Measurements from ENCODE around the gene VWF.

DNA sequence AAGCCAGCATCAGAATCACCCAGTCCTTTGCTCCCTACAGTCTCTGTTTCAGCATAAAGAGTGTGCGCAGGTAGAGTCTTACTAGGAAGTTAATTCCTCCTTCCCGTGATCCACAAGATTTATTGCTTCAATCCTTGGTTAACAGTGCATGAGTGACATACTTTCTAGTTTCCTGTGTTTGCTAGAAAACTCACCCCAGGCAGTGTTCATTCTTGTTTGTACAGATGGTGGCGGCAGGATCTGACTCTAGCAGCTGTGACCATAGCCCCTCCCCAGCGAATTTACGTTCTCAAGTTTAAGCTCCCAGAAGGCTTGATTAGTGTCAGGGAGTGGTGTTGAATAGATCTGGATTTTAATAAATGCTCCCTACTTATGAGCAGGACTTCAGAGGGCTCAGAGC lies 103.5 kb downstream of the VWF start:
- no peak for TF ChIP-seq HDAC2 (IDR thresholded peaks at IDR 0.05)
- TF ChIP-seq CHD1 (IDR thresholded peaks at IDR 0.05; ENCODE audit: low read depth, low read length) = no peak
- TF ChIP-seq SREBF2 (IDR thresholded peaks at IDR 0.05; ENCODE audit: low read length) = no peak
- no peak for TF ChIP-seq EP300 (IDR thresholded peaks at IDR 0.05; ENCODE audit: borderline replicate concordance in 1 of 2, control insufficient read depth in 1 of 2, low read depth in 2 of 2, low read length in 2 of 2)
- TF ChIP-seq EZH2 (IDR thresholded peaks at IDR 0.05; ENCODE audit: borderline replicate concordance, control insufficient read depth, low read depth, low read length) = no peak
- TF ChIP-seq NR2C1 (IDR thresholded peaks at IDR 0.05) = no peak
- TF ChIP-seq RCOR1 (conservative IDR thresholded peaks at IDR 0.05; ENCODE audit: low read depth, low read length) = no peak
- TF ChIP-seq POLR2AphosphoS5 (IDR thresholded peaks at IDR 0.05; ENCODE audit: low read length) = no peak
- TF ChIP-seq DPF2 (IDR thresholded peaks at IDR 0.05) = no peak
- TF ChIP-seq, protein P1, sequence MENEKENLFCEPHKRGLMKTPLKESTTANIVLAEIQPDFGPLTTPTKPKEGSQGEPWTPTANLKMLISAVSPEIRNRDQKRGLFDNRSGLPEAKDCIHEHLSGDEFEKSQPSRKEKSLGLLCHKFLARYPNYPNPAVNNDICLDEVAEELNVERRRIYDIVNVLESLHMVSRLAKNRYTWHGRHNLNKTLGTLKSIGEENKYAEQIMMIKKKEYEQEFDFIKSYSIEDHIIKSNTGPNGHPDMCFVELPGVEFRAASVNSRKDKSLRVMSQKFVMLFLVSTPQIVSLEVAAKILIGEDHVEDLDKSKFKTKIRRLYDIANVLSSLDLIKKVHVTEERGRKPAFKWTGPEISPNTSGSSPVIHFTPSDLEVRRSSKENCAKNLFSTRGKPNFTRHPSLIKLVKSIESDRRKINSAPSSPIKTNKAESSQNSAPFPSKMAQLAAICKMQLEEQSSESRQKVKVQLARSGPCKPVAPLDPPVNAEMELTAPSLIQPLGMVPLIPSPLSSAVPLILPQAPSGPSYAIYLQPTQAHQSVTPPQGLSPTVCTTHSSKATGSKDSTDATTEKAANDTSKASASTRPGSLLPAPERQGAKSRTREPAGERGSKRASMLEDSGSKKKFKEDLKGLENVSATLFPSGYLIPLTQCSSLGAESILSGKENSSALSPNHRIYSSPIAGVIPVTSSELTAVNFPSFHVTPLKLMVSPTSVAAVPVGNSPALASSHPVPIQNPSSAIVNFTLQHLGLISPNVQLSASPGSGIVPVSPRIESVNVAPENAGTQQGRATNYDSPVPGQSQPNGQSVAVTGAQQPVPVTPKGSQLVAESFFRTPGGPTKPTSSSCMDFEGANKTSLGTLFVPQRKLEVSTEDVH (IDR thresholded peaks at IDR 0.05; ENCODE audit: low read depth, partially characterized antibody) = no peak
- TF ChIP-seq SMC3 (IDR thresholded peaks at IDR 0.05; ENCODE audit: borderline replicate concordance, low read length) = no peak
- TF ChIP-seq, protein P2, sequence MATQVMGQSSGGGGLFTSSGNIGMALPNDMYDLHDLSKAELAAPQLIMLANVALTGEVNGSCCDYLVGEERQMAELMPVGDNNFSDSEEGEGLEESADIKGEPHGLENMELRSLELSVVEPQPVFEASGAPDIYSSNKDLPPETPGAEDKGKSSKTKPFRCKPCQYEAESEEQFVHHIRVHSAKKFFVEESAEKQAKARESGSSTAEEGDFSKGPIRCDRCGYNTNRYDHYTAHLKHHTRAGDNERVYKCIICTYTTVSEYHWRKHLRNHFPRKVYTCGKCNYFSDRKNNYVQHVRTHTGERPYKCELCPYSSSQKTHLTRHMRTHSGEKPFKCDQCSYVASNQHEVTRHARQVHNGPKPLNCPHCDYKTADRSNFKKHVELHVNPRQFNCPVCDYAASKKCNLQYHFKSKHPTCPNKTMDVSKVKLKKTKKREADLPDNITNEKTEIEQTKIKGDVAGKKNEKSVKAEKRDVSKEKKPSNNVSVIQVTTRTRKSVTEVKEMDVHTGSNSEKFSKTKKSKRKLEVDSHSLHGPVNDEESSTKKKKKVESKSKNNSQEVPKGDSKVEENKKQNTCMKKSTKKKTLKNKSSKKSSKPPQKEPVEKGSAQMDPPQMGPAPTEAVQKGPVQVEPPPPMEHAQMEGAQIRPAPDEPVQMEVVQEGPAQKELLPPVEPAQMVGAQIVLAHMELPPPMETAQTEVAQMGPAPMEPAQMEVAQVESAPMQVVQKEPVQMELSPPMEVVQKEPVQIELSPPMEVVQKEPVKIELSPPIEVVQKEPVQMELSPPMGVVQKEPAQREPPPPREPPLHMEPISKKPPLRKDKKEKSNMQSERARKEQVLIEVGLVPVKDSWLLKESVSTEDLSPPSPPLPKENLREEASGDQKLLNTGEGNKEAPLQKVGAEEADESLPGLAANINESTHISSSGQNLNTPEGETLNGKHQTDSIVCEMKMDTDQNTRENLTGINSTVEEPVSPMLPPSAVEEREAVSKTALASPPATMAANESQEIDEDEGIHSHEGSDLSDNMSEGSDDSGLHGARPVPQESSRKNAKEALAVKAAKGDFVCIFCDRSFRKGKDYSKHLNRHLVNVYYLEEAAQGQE (IDR thresholded peaks at IDR 0.05; ENCODE audit: low read depth, low read length) = no peak
- TF ChIP-seq SUZ12 (IDR thresholded peaks at IDR 0.05; ENCODE audit: unreplicated experiment) = no peak
- TF ChIP-seq, protein P3, sequence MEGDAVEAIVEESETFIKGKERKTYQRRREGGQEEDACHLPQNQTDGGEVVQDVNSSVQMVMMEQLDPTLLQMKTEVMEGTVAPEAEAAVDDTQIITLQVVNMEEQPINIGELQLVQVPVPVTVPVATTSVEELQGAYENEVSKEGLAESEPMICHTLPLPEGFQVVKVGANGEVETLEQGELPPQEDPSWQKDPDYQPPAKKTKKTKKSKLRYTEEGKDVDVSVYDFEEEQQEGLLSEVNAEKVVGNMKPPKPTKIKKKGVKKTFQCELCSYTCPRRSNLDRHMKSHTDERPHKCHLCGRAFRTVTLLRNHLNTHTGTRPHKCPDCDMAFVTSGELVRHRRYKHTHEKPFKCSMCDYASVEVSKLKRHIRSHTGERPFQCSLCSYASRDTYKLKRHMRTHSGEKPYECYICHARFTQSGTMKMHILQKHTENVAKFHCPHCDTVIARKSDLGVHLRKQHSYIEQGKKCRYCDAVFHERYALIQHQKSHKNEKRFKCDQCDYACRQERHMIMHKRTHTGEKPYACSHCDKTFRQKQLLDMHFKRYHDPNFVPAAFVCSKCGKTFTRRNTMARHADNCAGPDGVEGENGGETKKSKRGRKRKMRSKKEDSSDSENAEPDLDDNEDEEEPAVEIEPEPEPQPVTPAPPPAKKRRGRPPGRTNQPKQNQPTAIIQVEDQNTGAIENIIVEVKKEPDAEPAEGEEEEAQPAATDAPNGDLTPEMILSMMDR (IDR thresholded peaks at IDR 0.05 in 2 of 3, conservative IDR thresholded peaks at IDR 0.05 in 1 of 3; ENCODE audit: control insufficient read depth in 2 of 3, extremely low read depth in 1 of 3, insufficient read depth in 1 of 3, low read depth in 3 of 3, low read length in 3 of 3) = no peak
